ENCODE measurements around the gene QKI. TPM values are rescaled to one million over a fixed set of nuclear protein-coding genes. Genes with fewer than 3 reads are reported as not detected.

Gene QKI
- total RNA-seq, 1 experiment from 2014 or later: 64.3 TPM

- POLR2A ChIA-PET (ENCODE audit: unreplicated experiment): no interaction called here
Observed at GRCh38 chr6:163599684-163600083, 185.2 kb downstream of the QKI start.

GRCh38 chr6:163600331-163600730 lies 185.8 kb downstream of the QKI start:
- Histone ChIP-seq H3K79me2 (ENCODE audit: low read length) (no peaks in the 10 kb centered on the region), H3K4me2 (ENCODE audit: low read length) (no peak overlapping the region), H2AFZ (ENCODE audit: low read length) (no peak overlapping the region), H3K36me3 (ENCODE audit: low read depth, low read length) (no peaks in the 10 kb centered on the region), H3K4me3 (ENCODE audit: low read length) (no peak overlapping the region), H3K9me2 (replicated peaks; ENCODE audit: low read length) (no peaks in the 10 kb centered on the region), H3K4me1 (ENCODE audit: insufficient read depth, low read length) (no peaks in the 10 kb centered on the region), H3K9me3 (ENCODE audit: low read length) (no peaks in the 10 kb centered on the region), H3F3A (ENCODE audit: low read length, unreplicated experiment) (no peaks in the 10 kb centered on the region), H3K9ac (ENCODE audit: low read length) (no peak overlapping the region), H4K20me1 (ENCODE audit: low read length) (no peaks in the 10 kb centered on the region), H3K27me3 (ENCODE audit: low read length) (no peaks in the 10 kb centered on the region), H3K27ac (ENCODE audit: low read length) (no peak overlapping the region)
- CTCF ChIA-PET: no interaction called here
- POLR2A ChIA-PET (ENCODE audit: unreplicated experiment): no interaction called here
- TF ChIP-seq CTCF (conservative IDR thresholded peaks at IDR 0.05; ENCODE audit: low read depth, low read length): no peak
- TF ChIP-seq EZH2phosphoT487 (IDR thresholded peaks at IDR 0.05; ENCODE audit: borderline replicate concordance, low read length): no peak
- no TSS peak for BruUV-seq (replicated peaks)
- no peak for ATAC-seq
- DNase-seq: no peak
- intact Hi-C loops (cut with micrococcal nuclease): no loop called here

More at GRCh38 chr6:163599684-163600083, 185.2 kb downstream of the QKI start:
- no peaks in the 10 kb centered on the region for H3K27me3 ChIP-seq (ENCODE audit: low read length)
- no peak for TF ChIP-seq EZH2phosphoT487 (IDR thresholded peaks at IDR 0.05; ENCODE audit: borderline replicate concordance, low read length)
- TF ChIP-seq CTCF (conservative IDR thresholded peaks at IDR 0.05; ENCODE audit: low read depth, low read length): no peak
- no peak for TF ChIP-seq EZH2 (IDR thresholded peaks at IDR 0.05; ENCODE audit: low read length, unreplicated experiment)
- CTCF ChIA-PET: no interaction called here
- ATAC-seq: no peak
- no peaks in the 10 kb centered on the region for H3K79me2 ChIP-seq (ENCODE audit: low read length)
- H2AFZ ChIP-seq (ENCODE audit: low read length): no peak overlapping the region
- H3K9ac ChIP-seq (ENCODE audit: low read length): no peak overlapping the region
- no peak overlapping the region for H3K27ac ChIP-seq (ENCODE audit: low read length)
- H3K4me2 ChIP-seq (ENCODE audit: low read length): no peak overlapping the region
- no peaks in the 10 kb centered on the region for H4K20me1 ChIP-seq (ENCODE audit: low read length)
- no peaks in the 10 kb centered on the region for H3F3A ChIP-seq (ENCODE audit: low read length, unreplicated experiment)
- DNase-seq: no peak
- no peaks in the 10 kb centered on the region for H3K9me3 ChIP-seq (ENCODE audit: low read length)
- no peaks in the 10 kb centered on the region for H3K9me2 ChIP-seq (replicated peaks; ENCODE audit: low read length)
- H3K36me3 ChIP-seq (ENCODE audit: low read depth, low read length): no peaks in the 10 kb centered on the region
- no peak overlapping the region for H3K4me3 ChIP-seq (ENCODE audit: low read length)
- no TSS peak for BruUV-seq (replicated peaks)
- intact Hi-C loops (cut with micrococcal nuclease): no loop called here
- no peaks in the 10 kb centered on the region for H3K4me1 ChIP-seq (ENCODE audit: insufficient read depth, low read length)

GRCh38 chr6:163600781-163601180 lies 186.3 kb downstream of the QKI start:
- ChIA-PET CTCF (no interaction called here), POLR2A (ENCODE audit: unreplicated experiment) (no interaction called here)
- H3K36me3 ChIP-seq (ENCODE audit: low read depth, low read length): no peaks in the 10 kb centered on the region
- H3K4me3 ChIP-seq (ENCODE audit: low read length): no peak overlapping the region
- BruUV-seq (replicated peaks): no TSS peak
- no peak for ATAC-seq
- H3K4me2 ChIP-seq (ENCODE audit: low read length): no peak overlapping the region
- H3K9me3 ChIP-seq (ENCODE audit: low read length): no peaks in the 10 kb centered on the region
- H3K79me2 ChIP-seq (ENCODE audit: low read length): no peaks in the 10 kb centered on the region
- no peak overlapping the region for H3K27ac ChIP-seq (ENCODE audit: low read length)
- H4K20me1 ChIP-seq (ENCODE audit: low read length): no peaks in the 10 kb centered on the region
- intact Hi-C loops (cut with micrococcal nuclease): no loop called here
- H3F3A ChIP-seq (ENCODE audit: low read length, unreplicated experiment): no peaks in the 10 kb centered on the region
- TF ChIP-seq CTCF (conservative IDR thresholded peaks at IDR 0.05; ENCODE audit: low read depth, low read length) (no peak), EZH2 (IDR thresholded peaks at IDR 0.05; ENCODE audit: low read length, unreplicated experiment) (no peak), EZH2phosphoT487 (IDR thresholded peaks at IDR 0.05; ENCODE audit: borderline replicate concordance, low read length) (no peak)
- no peak for DNase-seq
- H3K27me3 ChIP-seq (ENCODE audit: low read length): no peaks in the 10 kb centered on the region
- H3K4me1 ChIP-seq (ENCODE audit: insufficient read depth, low read length): no peaks in the 10 kb centered on the region
- H3K9me2 ChIP-seq (replicated peaks; ENCODE audit: low read length): no peaks in the 10 kb centered on the region
- no peak overlapping the region for H3K9ac ChIP-seq (ENCODE audit: low read length)
- H2AFZ ChIP-seq (ENCODE audit: low read length): no peak overlapping the region

All from PC-3 (cell line).